Measurements from ENCODE around the gene TNRC18.
"Not testable (repeated sequence)": the region's sequence is repeated elsewhere in the genome, so short reads cannot be mapped to it uniquely, and the experiment has no call there.

Gene TNRC18

GRCh38 chr7:5273831-5274405, 149.7 kb downstream of the TNRC18 start:
- DNase-seq (ENCODE audit: low read depth in 2 of 2) = not testable (repeated sequence)

- no peak for DNase-seq (ENCODE audit: low read depth in 2 of 2)
These were observed 152.8 kb downstream of the TNRC18 start for GRCh38 chr7:5270788-5271187.

GRCh38 chr7:5269992-5270657, 153.5 kb downstream of the TNRC18 start:
- not testable (repeated sequence) for DNase-seq (ENCODE audit: low read depth in 2 of 2)

GRCh38 chr7:5267829-5268228, 155.8 kb downstream of the TNRC18 start:
- DNase-seq (ENCODE audit: low read depth in 2 of 2) = not testable (repeated sequence)

DNA sequence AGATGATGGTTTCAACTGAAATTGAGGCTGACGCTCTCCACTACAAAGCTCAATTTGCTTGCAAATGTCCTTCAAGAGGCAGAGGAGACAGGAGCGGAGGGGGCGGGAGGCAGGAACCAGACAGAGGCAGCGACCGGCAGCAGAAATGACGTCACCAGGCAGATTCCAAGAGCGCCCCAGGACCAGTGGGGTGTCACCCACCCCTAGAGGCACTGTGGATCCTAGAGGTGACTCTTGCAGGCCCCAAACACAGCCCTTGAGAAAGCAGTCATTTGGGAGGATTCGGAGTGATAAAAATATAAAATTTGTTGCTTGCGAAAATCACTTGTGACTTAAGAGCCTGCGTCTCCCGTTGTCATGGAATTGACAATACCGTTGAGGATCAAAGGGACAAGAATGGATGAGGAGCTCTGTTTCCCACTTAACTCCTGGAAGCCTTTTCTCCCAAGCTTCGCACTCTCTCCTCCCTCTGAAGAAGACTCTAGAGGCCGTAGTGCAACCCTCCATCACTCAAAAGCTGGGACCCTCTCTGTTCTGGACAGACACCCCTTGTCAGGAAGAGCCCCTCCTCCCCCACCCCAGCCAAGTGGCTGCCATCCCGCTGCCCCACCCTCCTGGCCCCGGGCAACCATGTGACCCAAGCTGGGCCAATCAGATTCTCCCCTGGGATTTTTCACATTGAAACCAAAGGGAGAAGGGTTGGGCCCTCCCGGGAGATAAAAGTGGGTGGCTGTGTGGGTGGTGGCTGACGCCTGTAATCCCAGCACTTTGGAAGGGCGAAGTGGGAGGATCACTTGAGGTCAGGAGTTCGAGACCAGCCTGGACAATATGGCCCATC, 157.2 kb downstream of the TNRC18 start:
- DNase-seq (ENCODE audit: low read depth in 2 of 2) = no peak

DNA sequence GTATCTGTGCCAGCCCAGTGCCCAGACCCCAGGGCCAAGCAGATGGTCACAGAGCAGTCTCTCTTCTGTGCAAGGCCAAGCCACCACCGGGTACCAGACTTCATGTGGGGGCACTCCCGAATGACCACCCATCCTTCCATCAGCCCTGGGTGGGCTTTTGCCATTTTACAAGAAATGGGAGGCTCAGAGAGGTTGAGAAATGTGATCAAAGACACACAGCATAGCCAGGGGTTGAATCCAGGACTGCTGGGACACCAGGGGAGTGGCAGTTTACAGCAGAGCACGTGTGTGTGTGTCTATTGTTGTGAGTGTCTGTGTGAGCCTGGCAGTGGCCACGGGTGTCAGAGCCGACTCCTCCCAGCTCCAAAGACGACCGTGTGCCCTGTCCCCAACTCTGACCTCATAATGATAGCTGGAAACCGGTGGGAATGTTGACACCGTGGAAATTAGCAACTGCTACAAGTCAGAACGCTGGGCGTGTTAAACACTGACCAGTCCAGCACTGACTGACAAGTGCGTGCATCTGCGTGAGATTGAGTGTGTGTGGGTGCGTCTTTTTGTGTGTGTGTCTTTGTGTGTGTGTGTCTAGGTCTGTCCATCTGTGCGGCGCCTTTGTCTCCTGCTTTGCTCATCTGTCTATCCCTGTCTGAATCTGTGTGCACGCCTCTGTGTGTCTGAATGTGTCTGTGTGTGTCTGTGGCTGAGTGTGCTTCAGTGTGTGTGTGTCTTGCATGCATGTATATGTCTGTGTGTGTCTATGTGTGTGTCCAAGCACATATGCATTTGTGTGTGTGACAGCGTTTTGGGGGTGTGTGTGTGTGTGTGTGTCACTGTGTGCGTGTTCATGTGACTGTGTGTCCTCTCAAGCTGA, 158.1 kb downstream of the TNRC18 start:
- DNase-seq (ENCODE audit: low read depth in 2 of 2) = no peak

DNA sequence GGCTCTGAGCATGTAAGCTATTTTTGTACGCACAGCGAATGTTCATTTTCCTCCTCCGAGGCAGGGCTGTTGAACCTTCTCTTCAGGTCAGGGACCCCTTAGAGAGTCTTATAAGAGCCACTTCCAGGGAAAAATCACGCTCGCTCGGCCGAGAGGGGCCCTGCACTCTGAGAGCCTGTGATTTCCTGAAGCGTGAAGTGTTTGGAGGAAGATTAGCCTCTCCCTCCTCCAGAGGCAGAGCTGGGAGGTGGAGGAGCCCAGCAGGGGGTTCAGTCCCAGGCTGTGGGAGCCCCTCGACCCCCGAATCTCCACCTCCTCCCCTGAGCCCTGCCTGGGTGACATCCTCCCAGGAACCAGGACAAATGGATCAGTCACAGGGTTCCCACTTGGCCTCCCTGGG, 160.6 kb downstream of the TNRC18 start:
- not testable (repeated sequence) for DNase-seq (ENCODE audit: low read depth in 2 of 2)

DNA sequence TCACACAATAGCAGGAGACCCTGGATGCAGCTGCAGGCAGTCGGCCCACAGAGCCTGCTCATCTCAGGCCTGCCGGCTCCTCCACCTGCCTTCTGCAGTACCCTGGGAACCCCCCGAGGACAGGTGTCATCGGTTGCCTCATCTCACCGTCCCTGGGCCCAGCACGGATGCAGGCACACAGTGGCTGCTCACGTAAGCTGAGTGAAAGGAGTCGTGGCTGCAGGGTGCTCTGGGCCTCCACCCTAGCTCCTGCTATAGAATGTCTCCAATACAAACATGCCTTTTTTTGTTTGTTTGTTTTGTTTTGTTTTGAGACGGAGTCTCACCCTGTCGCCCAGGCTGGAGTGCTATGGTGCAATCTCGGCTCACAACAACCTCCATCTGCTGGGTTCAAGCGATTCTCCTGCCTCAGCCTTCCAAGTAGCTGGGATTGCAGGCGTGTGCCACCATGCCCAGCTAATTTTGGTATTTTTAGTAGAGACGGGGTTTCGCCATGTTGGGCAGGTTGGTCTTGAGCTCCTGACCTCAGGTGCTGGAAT, 163.0 kb downstream of the TNRC18 start:
- not testable (repeated sequence) for DNase-seq (ENCODE audit: low read depth in 2 of 2)

All from stimulated activated CD4-positive, alpha-beta T cell treated with anti-CD3 and anti-CD28 coated beads, Interleukin-15, amount 100 ng/mL, for 48 hours (primary cell).